Calu3 (cell line): Measurements from ENCODE around the gene CAPZA1. TPM values are rescaled to one million over a fixed set of nuclear protein-coding genes. Genes with fewer than 3 reads are reported as not detected.
A peak's percentile ranks its signal among the peaks of the same experiment; 100 is the strongest.

ENCODE experiments used
- BruUV-seq: library from RNA; stranded (reverse); fragments of 400-500 nt; replicated peaks from 2 replicates; lab custom pipeline; 2021; lab: Mats Ljungman, UMichigan
- CTCF ChIA-PET: fragments of 300-600 bp; sonication (Branson Sonifier 250); formaldehyde crosslinking; loops from one replicate; lab custom pipeline; 2022; ENCODE audit warnings: antibody characterized with exemption; lab: Charles Lee
- DNase-seq: peaks from one replicate; pipeline ENCODE4 v3.0.0; 2022
- H3K27ac Mint-ChIP-seq: one replicate; pipeline ENCODE4 v1.8.0; 2022; ENCODE audit warnings: mixed read lengths; ENCODE audit not compliant: unreplicated experiment
- H3K27me3 Mint-ChIP-seq: one replicate; pipeline ENCODE4 v1.8.0; 2022; ENCODE audit warnings: mixed read lengths; ENCODE audit not compliant: unreplicated experiment
- H3K36me3 Mint-ChIP-seq: one replicate; pipeline ENCODE4 v1.8.0; 2022; ENCODE audit warnings: mild to moderate bottlenecking, moderate library complexity, mixed read lengths; ENCODE audit not compliant: insufficient read depth, unreplicated experiment
- H3K4me1 Mint-ChIP-seq: one replicate; pipeline ENCODE4 v1.8.0; 2022; ENCODE audit warnings: mild to moderate bottlenecking, low read depth, mixed read lengths; ENCODE audit not compliant: unreplicated experiment
- H3K4me3 Mint-ChIP-seq: one replicate; pipeline ENCODE4 v1.8.0; 2022; ENCODE audit warnings: mild to moderate bottlenecking, low read depth, moderate library complexity, mixed read lengths; ENCODE audit not compliant: unreplicated experiment
- H3K9me3 Mint-ChIP-seq: one replicate; pipeline ENCODE4 v1.8.0; 2022; ENCODE audit warnings: low read depth, mixed read lengths; ENCODE audit not compliant: unreplicated experiment
- CTCF ChIP-seq: fragments of 200-600 bp; IDR thresholded peaks from one replicate; pipeline ENCODE4 v1.8.0; 2022; ENCODE audit warnings: antibody characterized with exemption; ENCODE audit not compliant: unreplicated experiment
- intact Hi-C: fragments of 100-400 bp; cut with micrococcal nuclease; formaldehyde crosslinking; loops from one replicate; pipeline ENCODE4 v1.10.0; 2022; ENCODE audit not compliant: unreplicated experiment
- total RNA-seq: library from RNA; stranded (reverse); gene quantifications from 2 replicates; pipeline ENCODE4 v1.2.3, GENCODE V29; 2022

Gene CAPZA1
- total RNA-seq, 1 experiment from 2014 or later, result 103 TPM

GRCh38 chr1:112674440-112674985, 54.9 kb downstream of the CAPZA1 start, which contains the start of gene MOV10:
Gene MOV10, plus strand, starts transcription at chr1:112674659. Its CDS starts 254 bp downstream, at chr1:112674913.
- DNase-seq, result peak; percentile 48
- Mint-ChIP-seq H3K27me3 (no peaks in the 10 kb centered on the region), H3K4me1 (peaks cover 23% of the 10 kb centered on the region), H3K27ac (peak within 1 kb of the TSS; percentile 94), H3K9me3 (no peaks in the 10 kb centered on the region), H3K36me3 (peaks cover 48% of the 10 kb centered on the region), H3K4me3 (peak within 1 kb of the TSS; percentile 90)
- no peak for TF ChIP-seq CTCF
- no TSS peak for BruUV-seq
- CTCF ChIA-PET, result interaction anchor here (0.6 to 2.6 kb wide), 5 partner anchors 20 to 37 kb away, joined by 3 to 10 read pairs (median 8); no protein-coding TSS in a partner anchor
- intact Hi-C loops, result no loop called here

GRCh38 chr1:112674986-112675727, 55.5 kb downstream of the CAPZA1 start:
- peaks cover 46% of the 10 kb centered on the region for H3K36me3 Mint-ChIP-seq
- intact Hi-C loops, result no loop called here
- no peaks in the 10 kb centered on the region for H3K27me3 Mint-ChIP-seq
- H3K9me3 Mint-ChIP-seq, result no peaks in the 10 kb centered on the region
- CTCF ChIA-PET, result interaction anchor here (1.0 to 2.6 kb wide), 4 partner anchors 20 to 38 kb away, joined by 3 to 10 read pairs (median 9); no protein-coding TSS in a partner anchor
- H3K4me3 Mint-ChIP-seq, result peak overlapping the region; percentile 90
- no peak for TF ChIP-seq CTCF
- peak; percentile 54 for DNase-seq
- H3K4me1 Mint-ChIP-seq, result peaks cover 23% of the 10 kb centered on the region
- peak overlapping the region; percentile 94 for H3K27ac Mint-ChIP-seq
- no TSS peak for BruUV-seq

- intact Hi-C loops, result no loop called here
- CTCF ChIA-PET, result interaction anchor here (1.8 to 2.6 kb wide), 2 partner anchors 29 to 39 kb away, joined by 8 to 10 read pairs; no protein-coding TSS in a partner anchor
- Mint-ChIP-seq H3K9me3 (no peaks in the 10 kb centered on the region), H3K36me3 (peaks cover 40% of the 10 kb centered on the region), H3K27me3 (no peaks in the 10 kb centered on the region), H3K4me3 (peak overlapping the region; percentile 90), H3K4me1 (peaks cover 23% of the 10 kb centered on the region), H3K27ac (peak overlapping the region; percentile 31)
- TF ChIP-seq CTCF, result no peak
- TSS peak; percentile 23 for BruUV-seq
- no peak for DNase-seq
Observed at GRCh38 chr1:112675728-112676381, 56.2 kb downstream of the CAPZA1 start.

GRCh38 chr1:112676543-112676942, 56.9 kb downstream of the CAPZA1 start:
- DNase-seq, result no peak
- no peak for TF ChIP-seq CTCF
- Mint-ChIP-seq H3K9me3 (no peaks in the 10 kb centered on the region), H3K27ac (no peak overlapping the region), H3K27me3 (no peaks in the 10 kb centered on the region), H3K36me3 (peaks cover 40% of the 10 kb centered on the region), H3K4me3 (peak overlapping the region; percentile 90), H3K4me1 (peaks cover 23% of the 10 kb centered on the region)
- CTCF ChIA-PET, result no interaction called here
- no TSS peak for BruUV-seq
- intact Hi-C loops, result no loop called here
